ENCODE results near the gene DCAF11.

DCAF11 gene

GRCh38 chr14:24127673-24128072 lies 13.1 kb downstream of the DCAF11 start:
- Histone ChIP-seq H3K36me3 (ENCODE audit: insufficient read depth, low read length) (peaks cover 10% of the 10 kb centered on the region), H3K4me1 (ENCODE audit: insufficient read depth, low read length, severe bottlenecking) (peaks cover 10% of the 10 kb centered on the region), H3K27me3 (ENCODE audit: insufficient read depth, low read length) (no peaks in the 10 kb centered on the region), H3F3A (ENCODE audit: insufficient read depth, low read length) (no peaks in the 10 kb centered on the region), H3K79me2 (ENCODE audit: insufficient read depth, low read length) (no peaks in the 10 kb centered on the region), H4K20me1 (ENCODE audit: insufficient read depth, low read length) (no peaks in the 10 kb centered on the region), H3K4me2 (ENCODE audit: low read length) (no peak overlapping the region), H3K27ac (ENCODE audit: low read depth, low read length, poor library complexity, severe bottlenecking) (no peak overlapping the region), H3K9me3 (ENCODE audit: low read length) (no peaks in the 10 kb centered on the region), H3K9ac (ENCODE audit: low read length) (no peak overlapping the region), H3K4me3 (ENCODE audit: low read depth, low read length, poor library complexity, severe bottlenecking) (no peak overlapping the region), H2AFZ (ENCODE audit: low read length) (no peak overlapping the region), H3K9me2 (ENCODE audit: low read depth, low read length) (no peaks in the 10 kb centered on the region)
- TF ChIP-seq CTCF (IDR thresholded peaks at IDR 0.05; ENCODE audit: low read length): no peak
- TF ChIP-seq EZH2 (IDR thresholded peaks at IDR 0.05; ENCODE audit: borderline replicate concordance, low read length): no peak

- Histone ChIP-seq H3K4me3 (ENCODE audit: low read depth, low read length, poor library complexity, severe bottlenecking) (no peak overlapping the region), H3K27ac (ENCODE audit: low read depth, low read length, poor library complexity, severe bottlenecking) (no peak overlapping the region), H3K9me2 (ENCODE audit: low read depth, low read length) (no peaks in the 10 kb centered on the region), H3K36me3 (ENCODE audit: insufficient read depth, low read length) (no peaks in the 10 kb centered on the region), H3K27me3 (ENCODE audit: insufficient read depth, low read length) (no peaks in the 10 kb centered on the region), H3F3A (ENCODE audit: insufficient read depth, low read length) (no peaks in the 10 kb centered on the region), H2AFZ (ENCODE audit: low read length) (no peak overlapping the region), H3K9me3 (ENCODE audit: low read length) (no peaks in the 10 kb centered on the region), H3K4me2 (ENCODE audit: low read length) (no peak overlapping the region), H3K79me2 (ENCODE audit: insufficient read depth, low read length) (no peaks in the 10 kb centered on the region), H4K20me1 (ENCODE audit: insufficient read depth, low read length) (no peaks in the 10 kb centered on the region), H3K4me1 (ENCODE audit: insufficient read depth, low read length, severe bottlenecking) (peaks cover 12% of the 10 kb centered on the region), H3K9ac (ENCODE audit: low read length) (no peak overlapping the region)
- no peak for TF ChIP-seq EZH2 (IDR thresholded peaks at IDR 0.05; ENCODE audit: borderline replicate concordance, low read length)
- TF ChIP-seq CTCF (IDR thresholded peaks at IDR 0.05; ENCODE audit: low read length): no peak
Observed at GRCh38 chr14:24129410-24129998, 14.9 kb downstream of the DCAF11 start.

DNA sequence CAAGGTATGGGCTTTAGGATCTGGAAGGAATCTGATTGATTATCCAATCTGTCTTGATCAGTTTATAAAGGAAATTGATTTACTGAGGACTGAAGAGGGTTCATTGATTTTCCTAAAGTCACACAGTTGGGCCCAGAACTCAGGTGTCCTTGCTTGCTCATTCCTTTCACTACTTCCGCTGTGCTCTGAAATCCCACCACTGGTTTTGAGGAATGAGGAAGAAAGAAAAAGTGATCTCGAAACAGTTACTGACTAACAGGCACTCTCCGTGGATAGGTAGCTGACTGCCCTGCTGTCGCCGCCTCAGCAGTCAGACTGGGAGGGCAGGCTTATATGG lies 15.8 kb downstream of the DCAF11 start, which contains the start of gene FITM1:
TSS of gene FITM1 (plus strand) at position 280 of the 337 bp plus-strand sequence. CDS start 905 bp downstream, outside the sequence.
- Histone ChIP-seq H3F3A (ENCODE audit: insufficient read depth, low read length) (no peaks in the 10 kb centered on the region), H3K27ac (ENCODE audit: low read depth, low read length, poor library complexity, severe bottlenecking) (no peak within 1 kb of the TSS), H3K4me3 (ENCODE audit: low read depth, low read length, poor library complexity, severe bottlenecking) (no peak within 1 kb of the TSS), H3K9ac (ENCODE audit: low read length) (no peak within 1 kb of the TSS), H3K9me2 (ENCODE audit: low read depth, low read length) (no peaks in the 10 kb centered on the region), H4K20me1 (ENCODE audit: insufficient read depth, low read length) (no peaks in the 10 kb centered on the region), H2AFZ (ENCODE audit: low read length) (no peak within 1 kb of the TSS), H3K27me3 (ENCODE audit: insufficient read depth, low read length) (no peaks in the 10 kb centered on the region), H3K9me3 (ENCODE audit: low read length) (no peaks in the 10 kb centered on the region), H3K4me1 (ENCODE audit: insufficient read depth, low read length, severe bottlenecking) (peaks cover 14% of the 10 kb centered on the region), H3K4me2 (ENCODE audit: low read length) (no peak within 1 kb of the TSS), H3K36me3 (ENCODE audit: insufficient read depth, low read length) (no peaks in the 10 kb centered on the region), H3K79me2 (ENCODE audit: insufficient read depth, low read length) (no peaks in the 10 kb centered on the region)
- TF ChIP-seq EZH2 (IDR thresholded peaks at IDR 0.05; ENCODE audit: borderline replicate concordance, low read length) (no peak), CTCF (IDR thresholded peaks at IDR 0.05; ENCODE audit: low read length) (no peak)

Data from OCI-LY1 (cell line).